GM21576 (cell line): ENCODE data around the gene LNX1.
"Not testable (repeated sequence)": the region's sequence is repeated elsewhere in the genome, so short reads cannot be mapped to it uniquely, and the experiment has no call there.

Source experiments
- ATAC-seq: cut with Tn5 transposase; IDR thresholded peaks from one replicate; pipeline ENCODE4 v1.9.1; 2021; ENCODE audit warnings: mild to moderate bottlenecking, moderate library complexity; ENCODE audit not compliant: unreplicated experiment

The LNX1 gene

DNA sequence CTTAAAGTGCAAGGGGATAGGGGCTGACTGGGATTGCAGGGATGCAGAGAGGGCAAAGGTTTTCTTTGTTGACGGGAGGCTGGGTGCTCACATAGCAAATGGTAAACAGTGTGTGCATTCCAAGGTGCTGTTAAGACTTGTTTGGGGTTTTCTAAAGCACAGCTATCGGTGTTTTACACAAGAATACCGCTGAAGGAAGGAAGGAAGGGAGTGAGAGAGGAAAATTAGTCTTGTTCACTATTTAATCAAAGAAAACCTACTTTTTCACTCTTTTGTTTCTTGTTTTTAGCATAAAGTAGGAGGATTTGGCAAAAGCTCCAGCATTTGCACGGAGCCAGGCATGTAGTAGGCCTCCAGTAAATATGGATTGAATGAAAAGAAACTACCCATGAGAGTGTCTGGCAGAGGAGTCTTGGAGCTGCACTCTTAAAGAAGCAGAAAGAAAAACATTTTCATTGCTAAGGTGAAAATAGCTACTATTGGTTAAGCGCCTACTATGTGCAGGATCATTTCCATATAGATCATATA is 114.2 kb downstream of the LNX1 start:
- ATAC-seq: no peak

DNA sequence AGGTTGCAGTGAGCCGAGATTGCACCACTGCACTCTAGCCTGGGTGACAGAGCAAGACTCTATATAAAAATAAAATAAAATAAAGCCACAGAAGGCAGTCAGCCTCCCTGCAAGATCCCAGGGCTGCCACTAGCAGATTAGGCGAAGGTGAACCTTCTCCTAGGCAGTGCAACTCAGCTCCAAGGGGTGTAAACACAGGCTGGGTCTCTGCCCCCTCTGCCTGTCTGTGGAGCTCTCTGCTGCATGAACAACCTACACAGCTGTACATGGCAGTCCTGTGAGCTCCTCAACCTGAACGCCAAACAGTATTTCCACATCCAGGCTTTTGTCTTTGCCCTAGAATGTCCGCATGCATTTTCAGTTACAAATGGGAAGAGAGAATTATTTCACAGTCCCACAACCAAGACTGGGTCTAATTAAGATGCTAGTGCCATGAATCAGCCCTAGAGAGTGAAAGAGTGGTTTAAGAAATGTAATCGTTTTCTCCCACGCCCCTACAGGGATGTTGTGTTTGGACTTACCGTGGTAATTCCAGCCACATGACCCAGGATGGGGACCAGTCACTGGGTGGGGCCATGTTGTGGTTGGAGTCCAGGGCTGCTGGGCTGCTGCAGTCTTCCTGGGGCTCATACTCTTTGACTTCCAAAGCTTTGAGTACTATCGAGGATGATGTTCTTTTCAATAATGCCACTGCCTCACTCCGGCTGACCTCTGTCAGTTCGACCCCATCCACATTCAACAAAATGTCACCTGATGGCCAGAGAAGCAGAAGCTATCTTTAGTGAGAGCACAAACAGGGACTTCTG is 114.9 kb downstream of the LNX1 start:
- no peak for ATAC-seq

DNA sequence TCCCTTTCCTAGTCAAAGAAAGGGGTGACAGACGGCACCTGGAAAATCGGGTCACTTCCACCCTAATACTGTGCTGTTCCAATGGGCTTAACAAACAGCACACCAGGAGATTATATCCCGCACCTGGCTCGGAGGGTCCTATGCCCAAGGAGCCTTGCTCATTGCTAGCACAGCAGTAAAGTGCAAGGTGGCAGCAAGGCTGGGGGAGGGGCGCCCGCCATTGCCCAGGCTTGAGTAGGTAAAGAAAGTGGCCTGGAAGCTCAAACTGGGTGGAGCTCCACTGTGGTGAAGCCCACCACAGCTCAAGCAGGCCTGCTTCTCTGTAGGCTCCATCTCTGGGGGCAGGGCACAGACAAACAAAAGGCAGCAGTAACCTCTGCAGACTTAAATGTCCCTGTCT is 124.7 kb downstream of the LNX1 start:
- not testable (repeated sequence) for ATAC-seq

DNA sequence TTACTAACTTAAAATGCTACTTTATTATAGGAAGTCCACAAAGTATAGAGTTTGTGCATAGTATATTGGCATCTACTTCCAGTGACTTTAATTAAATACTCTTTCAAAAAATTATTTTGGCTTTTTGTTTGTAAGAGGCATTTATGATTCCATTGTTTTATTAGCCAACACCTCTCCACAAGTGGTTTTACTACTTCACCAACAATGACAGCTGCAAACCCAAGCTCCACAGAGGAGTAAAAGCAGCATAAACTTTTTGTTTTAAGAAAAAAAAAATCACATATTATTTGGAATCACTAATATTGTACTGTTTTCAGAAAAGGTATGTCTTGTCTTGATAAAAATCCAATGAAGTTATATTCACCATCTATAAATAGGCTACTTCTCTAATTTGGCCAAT is 125.4 kb downstream of the LNX1 start:
- ATAC-seq: no peak

DNA sequence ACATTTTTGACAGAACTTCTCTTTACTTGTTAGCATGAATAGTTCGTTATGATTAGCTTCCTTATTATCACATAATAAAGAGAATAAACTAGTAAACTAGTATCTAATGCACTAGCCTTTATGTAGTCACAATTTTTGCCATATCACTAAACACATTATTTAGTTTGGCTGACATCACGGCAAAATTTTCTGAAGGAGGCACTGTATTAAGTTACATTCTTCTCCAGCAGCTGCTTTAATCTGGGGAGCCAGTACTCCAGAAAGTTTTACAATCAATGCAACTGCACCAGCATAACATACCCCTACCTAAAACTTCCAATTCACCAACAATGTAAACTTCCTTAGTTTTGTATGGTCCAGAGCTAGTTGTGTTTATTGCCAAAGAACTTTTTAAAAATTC is 126.0 kb downstream of the LNX1 start:
- no peak for ATAC-seq

DNA sequence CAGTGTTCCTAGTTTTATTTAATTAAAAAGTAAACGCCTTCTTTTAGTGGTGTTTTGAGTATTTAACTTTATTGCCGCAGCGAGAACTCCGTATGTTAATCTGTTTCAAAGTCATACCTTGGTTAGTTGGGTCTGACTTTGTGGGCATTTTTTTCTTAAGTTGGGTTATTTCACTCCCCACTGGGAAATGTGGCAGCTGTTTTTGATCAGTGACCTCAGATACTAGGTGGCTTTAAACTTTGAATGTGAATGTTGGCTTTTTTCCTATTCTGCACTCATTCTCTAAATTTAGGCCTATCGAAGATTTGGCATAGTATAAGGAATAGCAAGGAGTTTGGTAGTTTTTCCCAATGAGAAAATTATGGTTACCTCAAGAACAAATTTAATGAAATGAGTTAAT is 127.9 kb downstream of the LNX1 start:
- ATAC-seq: no peak

DNA sequence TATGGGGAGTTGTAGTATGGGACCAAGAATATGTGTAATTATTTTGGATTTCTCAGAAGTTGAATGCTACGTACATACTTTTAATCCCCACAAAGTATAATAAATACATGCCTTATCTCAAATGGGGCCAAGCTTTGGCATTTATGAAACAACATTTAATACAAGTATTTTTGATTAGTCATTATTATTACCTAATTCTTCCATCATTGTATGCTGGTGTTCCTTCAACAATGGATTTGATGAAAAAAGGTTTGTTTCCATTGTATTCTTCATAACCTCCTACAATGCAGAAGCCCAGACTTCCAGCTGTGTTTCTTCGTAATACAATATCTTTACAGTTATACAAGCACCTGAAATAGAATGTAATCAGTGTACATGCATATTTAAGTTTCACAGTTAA is 130.0 kb downstream of the LNX1 start:
- no peak for ATAC-seq

DNA sequence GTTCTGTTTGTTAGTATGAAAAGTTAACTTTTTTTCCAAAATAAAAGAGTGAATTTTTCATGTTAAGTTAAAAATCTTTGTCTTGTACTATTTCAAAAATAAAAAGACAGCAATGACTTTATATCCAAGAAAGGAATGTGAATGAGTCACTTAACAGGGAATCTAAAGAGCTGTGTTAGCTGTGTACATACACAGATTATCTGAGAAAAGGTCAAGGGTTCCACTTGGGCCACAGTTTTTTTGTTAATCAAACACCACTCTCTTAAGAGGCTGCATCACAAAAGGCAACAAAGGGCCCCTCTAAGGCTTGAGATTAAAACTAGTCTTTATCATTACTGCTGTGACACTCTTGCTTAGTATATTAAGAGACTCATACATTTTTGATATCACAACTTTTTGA is 131.7 kb downstream of the LNX1 start:
- ATAC-seq: no peak

DNA sequence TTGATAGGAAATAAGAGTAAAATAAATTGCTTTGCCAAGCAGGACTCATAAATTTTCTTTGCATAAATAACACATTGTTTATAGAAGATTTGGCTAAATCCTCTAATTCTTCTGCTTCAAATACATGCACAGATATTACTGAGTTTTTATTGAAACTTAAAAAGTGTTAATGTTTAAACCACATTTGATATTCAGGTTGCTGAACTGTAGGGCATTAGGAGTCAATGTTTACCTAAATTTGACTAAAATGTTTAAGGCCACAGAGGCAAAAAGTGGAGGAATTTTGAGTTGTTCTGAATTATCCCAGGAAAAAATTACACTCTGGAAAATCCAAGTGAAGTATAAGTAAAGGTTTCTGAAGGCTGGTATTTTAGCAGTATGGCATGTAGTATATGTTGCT is 135.1 kb downstream of the LNX1 start:
- ATAC-seq: no peak

DNA sequence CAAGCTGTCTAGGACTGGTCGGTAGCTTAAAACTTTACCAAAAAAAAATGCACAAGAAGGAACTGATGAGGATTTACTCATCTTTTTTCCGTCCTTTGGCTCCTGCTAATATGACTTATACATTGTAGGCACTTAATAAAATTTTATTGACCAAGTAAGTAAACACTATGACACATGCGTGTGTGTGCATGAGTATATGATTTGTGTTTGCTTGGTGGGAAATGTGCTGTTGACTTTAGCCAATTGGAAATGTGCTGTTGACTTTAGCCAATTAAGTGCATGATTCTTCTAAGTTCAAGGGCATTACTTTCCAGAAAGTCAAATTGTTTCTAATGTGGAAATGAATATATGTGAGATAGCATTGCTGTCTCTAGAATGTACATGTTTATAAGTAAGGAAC is 135.5 kb downstream of the LNX1 start:
- no peak for ATAC-seq

DNA sequence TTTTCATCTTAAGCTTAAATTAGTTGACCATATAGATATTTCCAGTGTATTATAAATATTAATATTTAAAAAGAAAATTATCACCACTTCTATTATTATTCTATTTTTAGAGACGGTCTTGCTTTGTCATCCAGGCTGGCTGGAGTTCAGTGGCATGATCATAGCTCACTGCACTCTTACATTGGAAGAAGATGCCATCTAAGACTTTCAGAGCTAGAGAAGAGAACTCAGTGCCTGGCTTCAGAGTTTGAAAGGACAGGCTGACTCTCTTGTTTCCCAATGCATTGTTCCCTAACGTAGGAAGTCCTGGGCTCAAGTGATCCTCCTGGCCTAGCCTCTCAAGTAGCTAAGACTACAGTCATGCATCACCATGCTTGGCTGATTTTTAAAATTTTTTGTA is 137.9 kb downstream of the LNX1 start:
- no peak for ATAC-seq

DNA sequence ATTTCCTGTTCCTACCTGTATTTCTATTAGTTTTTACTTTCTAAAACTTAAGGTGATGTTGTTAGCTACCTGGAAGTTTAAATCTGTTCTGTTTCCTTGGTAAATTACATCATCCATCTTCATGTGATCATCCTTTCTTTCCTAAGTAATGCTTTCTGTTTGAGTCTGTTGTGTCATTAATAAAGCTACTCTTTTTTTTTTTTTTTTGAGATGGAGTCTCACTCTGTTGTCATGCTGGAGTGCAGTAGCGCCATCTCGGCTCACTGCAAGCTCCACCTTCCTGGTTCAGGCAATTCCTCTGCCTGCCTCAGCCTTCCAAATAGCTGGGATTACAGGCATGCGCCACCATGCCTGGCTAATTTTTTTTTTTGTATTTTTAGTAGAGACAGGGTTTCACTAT is 140.5 kb downstream of the LNX1 start:
- ATAC-seq: no peak

DNA sequence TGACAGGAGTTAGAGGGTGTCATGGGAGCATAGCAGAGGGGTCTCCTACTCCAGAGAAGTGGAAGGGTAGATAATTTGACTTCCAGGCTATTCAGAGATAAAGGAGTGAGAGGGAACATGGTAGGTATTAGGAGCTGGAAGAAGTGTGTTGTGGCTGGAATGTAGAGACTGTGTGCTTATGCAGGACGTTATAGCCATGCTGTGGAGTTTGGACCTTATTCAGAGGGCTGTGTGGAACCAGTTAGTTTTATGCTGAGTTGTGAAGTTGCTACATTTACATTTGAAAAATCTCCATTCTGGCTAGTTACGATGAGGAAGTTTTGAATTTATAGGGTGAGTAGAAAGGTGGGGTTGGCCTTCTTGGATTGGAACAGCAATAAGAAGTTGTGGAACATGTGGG is 146.3 kb downstream of the LNX1 start:
- ATAC-seq: no peak

DNA sequence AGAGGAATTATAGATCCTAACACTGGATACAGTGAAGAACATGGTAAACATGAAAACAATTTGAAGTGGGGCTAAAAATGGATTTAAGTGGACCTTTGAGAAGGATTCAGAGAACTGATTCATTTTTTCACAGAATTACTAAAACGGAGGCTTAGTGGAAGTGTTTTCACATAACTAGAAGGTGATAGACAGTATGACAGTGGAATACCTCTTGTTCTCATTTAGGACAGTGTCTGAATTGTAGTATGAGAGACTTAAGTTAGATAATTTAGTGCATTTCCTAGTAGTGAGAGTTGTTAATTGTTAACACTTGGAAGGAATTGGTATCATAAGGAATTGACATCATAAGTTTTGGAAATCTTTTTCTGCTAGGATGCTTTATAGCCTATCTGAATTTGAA is 149.7 kb downstream of the LNX1 start:
- ATAC-seq: no peak

DNA sequence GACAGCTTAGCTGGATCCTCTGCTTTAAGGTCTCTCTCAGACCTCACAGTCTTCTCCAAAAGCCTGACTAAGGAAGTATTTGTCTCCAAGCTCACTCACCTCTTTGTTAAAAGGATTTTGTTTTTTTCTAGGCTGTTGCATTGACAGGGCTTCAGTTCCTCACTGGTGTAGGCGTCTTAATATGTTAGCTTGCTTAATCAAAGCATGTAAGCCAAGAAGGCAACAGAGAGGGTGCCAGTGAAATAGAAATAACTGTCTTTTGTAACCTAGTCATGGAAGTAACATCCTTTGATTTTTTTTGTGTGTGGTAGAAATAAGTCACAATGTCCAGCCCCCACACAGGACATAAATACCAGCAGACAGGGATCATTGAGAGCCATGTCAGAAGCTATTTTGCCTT is 155.0 kb downstream of the LNX1 start:
- ATAC-seq: no peak

DNA sequence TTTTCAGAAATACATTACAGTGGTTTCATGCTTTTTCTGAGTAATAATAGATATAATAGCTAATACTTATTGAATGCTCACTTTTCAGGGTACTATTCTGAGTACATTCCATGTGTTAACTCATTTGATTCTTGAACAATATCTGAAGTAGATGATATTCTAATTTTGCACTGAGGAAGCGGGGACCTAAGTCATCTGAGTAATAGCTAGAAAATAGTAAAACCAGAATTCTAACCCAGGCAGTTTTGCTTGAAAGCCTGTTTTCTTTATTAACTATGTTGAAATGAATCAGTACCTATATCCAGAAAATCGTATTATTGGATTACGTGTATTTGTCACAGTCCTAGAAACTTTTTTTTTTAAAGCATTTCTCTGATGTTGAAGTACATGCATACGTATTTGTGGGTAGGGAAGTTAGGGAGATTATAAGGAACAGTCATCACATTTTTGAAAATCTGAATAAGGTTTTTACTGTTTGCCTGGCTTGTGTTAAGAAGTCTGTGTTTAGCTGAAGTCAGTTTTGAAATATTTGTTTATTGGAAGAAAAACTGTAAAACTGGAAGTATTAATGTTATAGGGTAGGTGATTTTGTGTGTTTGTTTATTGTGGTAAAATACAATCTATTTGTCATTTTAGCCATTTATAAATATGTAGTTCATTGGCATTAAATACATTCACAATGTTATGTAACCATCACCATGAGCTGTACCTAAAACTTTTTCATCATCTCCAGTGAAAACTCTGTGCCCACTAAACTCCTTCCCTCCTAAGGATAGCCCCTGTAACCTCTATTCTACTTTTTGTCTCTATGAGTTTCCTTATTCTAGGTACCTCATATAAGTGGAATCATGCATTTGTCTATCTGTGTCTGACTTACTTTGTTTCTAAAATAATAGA is 158.5 kb downstream of the LNX1 start:
- peak; percentile 46 for ATAC-seq

DNA sequence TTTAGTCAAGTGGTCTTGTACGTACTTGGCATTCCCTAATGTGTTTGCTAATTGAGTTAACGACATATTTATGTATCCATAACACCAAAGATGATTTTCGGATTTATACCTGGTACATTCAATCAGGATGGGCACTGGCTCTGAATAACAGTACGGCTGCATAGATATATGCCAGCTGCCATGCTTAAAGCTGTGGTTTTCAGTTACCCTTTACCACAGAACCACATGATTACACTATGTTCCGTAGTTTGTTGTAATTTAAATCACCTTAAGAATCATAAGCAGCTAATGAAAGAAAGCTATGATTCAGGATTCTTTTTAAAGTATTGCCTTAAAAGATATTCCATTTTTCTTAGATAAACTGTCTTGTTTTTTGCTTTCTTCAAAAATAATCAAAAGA is 160.2 kb downstream of the LNX1 start:
- ATAC-seq: no peak

DNA sequence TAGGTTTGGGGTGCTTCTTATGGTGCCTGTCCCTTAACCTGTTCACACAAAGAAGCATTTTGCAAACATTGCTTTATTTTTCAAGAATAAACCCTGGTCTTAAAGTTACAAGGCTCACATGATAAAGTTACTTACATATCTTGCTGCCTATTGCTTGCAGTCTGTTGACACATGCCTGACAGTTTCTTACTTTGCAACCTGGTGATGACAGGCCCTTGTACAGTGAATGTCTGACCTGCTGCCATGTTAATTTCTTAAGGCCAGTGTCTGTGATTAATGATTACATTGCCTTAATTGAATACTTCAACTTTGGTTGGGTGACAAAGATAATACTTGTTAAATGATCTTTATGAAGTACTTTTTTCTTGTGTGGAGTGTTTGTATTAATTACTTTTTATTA is 163.9 kb downstream of the LNX1 start:
- no peak for ATAC-seq

DNA sequence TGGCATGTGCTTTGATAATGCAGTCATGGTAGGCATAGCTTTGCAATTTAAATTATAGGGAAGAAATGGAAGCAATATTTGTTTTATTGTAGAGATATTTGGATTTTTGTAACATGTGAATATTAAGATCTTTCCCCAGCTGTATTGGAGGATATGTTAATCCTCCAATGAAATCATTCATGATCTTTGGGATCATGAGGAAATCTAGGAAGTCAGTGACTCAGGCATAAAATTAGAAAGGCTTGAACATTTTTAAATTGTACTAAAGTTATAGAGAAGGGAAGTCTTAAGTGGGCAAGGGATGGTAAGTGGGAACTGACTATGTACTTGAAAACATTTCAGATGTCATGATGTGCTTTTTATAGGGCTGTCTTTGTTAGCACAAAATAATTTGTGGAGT is 167.0 kb downstream of the LNX1 start:
- no peak for ATAC-seq

DNA sequence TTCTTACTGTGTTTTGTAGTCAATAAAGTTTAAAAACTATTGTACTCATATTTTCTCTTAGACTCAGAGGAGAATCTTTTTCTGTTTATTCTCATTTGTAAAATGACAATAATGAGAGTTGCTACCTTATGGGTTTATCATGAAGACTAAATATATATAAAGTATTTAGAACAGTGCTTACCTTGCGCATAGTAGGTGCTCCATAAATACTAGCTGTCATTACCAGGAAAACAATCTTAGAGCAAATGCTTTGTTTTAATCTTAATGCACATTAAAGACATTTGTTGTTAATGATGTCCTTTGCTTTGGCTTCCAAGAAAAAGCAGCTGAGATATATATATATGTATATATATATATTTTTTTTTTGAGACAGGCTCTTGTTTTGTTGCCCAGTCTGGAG is 168.9 kb downstream of the LNX1 start:
- ATAC-seq: no peak

DNA sequence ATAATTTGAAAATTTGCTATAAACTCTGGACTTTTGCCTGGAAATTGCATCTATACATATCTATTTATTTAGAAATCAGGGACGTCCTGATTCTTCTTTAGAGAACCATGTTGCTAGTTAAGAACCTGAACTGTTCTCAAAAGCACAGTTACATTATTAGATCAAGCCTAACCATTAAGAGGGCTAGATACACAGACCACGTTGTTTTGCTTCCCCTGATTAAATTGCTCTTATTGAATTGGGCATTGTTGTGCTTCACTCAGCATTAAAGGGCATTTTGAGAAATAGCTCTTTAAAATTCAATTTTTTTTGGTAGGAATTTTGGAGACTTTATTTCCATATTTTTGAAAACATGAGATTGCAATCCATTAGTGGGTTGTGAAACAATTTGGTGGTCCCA is 169.5 kb downstream of the LNX1 start:
- no peak for ATAC-seq

DNA sequence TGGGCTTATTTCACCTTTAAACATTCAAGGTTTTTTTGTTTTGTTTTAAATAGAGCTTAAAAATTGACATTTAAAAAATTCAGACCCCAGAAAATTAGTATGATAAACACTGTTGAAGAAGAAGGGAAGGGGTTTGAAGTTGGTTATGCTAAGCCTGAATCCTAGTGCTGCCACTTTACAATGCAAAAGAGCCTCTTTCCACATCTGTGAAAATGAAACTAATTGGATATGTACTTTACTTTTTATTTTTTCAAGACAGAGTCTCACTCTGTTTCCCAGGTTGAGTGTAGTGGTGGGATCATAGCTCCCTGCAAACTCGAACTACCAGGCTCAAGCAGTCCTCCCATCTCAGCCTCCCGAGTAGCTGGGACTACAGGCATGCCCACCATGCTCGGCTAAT is 172.1 kb downstream of the LNX1 start:
- no peak for ATAC-seq
